NCI-H2227 treated with DMSO at 0.1 percent for 48 hours (cell line): ENCODE data around the gene COBL.
A peak's percentile ranks its signal among the peaks of the same experiment; 100 is the strongest.

Experiments
- DNase-seq: peaks from one replicate; lab custom pipeline; 2025; lab: John Stamatoyannopoulos, UW

The COBL gene

DNA sequence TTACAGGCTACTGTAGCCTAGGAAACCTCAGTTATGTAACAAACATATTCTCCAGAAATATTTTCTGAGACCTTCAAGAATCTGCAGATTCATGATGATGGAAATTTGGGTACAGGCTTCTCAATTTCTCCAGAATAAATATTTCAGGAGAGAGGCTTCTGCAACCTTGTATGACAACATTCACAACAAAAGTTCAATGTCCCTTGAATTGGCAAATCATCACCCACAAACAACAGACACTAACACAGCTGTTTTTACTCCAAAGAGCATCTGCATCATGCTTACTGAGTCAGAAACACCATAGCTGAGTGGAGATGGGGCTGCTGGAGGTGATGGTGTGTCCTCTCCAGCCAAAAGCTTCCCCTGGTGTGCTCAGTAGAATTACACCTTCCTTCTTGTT is 9.3 kb upstream of the COBL start:
- DNase-seq = no peak

DNA sequence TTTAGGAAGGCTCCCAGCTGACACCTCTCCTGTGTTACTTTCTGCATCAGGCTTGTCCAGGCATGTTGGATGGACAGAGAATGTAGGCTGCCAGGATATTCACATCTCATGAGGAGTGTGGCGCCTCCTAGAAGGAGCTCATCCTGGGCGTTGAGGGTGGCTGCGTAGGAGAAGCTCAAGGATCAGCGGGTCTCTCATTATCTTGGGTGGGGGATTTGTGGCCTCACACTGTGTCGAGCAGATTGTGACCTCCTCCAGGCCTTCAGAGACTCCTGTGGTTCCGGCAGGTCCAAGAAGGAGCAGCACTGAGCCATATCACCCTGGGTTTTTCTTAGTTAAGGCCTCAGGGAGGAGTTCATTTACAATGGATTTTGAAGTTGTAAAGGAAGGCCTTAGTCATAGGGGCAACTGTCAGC is 8.7 kb upstream of the COBL start:
- no peak for DNase-seq

DNA sequence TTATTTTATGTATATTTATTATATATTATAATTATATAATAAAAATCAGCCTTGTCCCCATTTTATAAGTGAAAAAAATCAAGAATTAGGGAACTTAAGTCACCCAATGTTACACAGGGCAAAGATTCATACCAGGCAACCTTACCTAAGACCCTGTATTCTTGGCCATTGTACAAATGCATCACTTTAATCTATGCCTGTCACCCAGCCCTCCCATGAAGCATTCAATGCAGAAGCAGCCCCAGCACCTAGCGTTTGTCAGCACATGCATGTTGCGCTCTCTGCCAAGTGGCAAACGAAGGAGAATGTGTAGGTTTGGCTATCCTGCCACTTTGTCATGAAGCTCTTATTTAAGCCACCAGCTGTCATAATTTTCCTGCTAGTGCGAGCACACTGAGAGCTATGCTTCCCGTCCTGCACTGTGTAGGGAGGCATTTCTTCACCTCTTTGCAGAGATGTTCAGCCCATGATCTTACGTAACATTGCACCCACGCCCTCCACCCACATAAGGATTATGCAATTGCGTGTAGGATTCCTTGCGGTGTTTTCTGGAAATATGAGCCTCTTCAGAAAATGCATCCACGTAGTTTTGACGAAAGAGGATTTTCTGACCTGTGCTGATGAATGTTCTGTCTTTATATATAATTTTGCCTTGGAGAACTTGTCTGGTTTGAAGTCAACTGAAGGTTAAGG is 7.7 kb upstream of the COBL start:
- DNase-seq = no peak

DNA sequence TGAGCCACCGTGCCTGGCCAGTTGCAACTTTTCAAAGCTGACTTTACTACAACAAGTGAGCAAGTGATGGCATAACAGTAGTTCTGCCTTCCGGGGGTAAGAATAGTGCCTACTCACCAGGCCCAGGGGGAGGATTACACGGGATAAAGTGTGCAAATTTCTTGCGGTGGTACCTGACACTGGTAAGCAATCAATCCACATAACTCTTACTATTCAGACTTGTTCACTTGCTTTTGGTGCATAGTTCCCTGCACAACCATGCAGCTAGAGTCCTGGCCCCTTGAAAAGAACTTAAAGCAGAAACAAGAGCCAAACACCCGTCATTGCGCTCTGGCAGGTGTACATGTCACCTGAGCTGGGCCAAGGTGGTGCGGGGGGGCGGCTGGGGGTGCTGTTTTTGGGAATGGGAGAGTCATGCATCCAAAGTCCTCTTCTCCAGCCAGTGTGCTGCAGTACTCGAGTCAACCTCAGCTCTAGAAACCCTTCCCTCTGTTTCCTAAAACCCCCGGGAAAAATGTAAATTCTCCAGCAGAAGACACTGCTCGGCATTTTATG is 5.4 kb upstream of the COBL start:
- DNase-seq = no peak

DNA sequence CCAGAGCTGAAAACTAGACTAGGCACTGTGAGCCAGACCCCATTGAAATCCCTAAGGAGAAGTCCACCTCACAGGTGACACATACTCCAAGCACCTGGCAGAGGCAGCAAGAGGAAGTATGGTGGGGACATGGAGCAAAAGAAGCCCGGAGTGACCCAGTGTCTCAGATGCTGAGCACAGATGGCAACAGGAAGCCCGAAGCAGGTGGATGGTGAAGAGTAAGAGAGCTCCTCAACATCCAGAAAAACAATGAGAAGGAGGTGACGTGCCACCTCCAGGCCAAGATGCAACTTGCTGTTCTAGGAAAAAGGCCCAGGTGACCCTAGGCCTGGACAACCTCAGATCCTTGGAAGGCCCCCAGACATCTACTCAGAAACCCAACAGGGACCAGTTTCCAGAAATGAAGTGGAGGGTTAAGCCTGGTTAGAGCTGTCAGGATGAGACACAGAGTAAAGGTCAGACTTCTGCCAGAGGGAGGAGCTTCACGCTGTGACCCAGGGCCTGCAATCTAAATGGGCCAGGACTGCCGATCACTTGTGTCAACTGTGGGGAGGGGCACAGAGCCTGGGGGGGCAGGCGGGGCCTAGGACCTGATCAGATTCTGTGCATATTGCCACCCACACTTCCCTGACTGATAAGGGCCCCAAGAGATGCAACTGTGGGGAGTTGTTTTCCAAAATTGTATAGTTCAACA is 2.4 kb upstream of the COBL start:
- no peak for DNase-seq

DNA sequence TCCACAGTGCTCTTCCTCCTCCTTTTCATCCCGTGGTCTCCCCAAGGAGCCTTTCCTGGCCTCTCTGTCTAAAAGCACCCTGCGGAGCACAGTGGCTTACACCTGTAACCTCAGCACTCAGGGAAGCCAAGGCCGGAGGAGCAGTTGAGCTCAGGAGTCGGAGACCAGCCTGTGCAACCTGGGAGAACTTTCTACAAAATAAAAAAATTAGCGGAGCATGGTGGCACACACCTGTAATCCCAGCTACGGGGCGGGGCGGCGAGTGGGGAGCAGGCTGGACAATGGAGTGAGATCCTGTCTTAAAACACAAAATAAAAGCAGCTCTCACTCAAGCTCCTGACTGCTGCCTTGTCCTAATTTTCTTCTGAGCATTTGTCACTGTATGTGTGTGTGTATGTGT is 1.4 kb upstream of the COBL start:
- DNase-seq = no peak

DNA sequence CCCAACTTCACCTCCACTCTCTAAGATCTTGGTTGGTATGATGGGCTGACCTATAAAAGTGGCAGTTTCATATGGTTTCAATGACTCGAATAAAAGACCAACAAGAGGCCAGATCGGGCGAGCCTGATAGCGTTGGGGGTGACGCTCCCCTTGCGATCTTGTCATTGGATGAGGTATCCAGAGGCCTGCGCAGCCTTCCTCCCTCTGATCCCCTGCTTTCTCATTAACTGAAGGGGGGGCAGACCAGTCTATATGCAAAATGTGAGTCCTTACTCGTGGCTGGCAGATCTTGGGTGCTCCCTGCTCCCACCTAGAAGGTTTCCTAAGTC is 937 bp upstream of the COBL start:
- no peak for DNase-seq

DNA sequence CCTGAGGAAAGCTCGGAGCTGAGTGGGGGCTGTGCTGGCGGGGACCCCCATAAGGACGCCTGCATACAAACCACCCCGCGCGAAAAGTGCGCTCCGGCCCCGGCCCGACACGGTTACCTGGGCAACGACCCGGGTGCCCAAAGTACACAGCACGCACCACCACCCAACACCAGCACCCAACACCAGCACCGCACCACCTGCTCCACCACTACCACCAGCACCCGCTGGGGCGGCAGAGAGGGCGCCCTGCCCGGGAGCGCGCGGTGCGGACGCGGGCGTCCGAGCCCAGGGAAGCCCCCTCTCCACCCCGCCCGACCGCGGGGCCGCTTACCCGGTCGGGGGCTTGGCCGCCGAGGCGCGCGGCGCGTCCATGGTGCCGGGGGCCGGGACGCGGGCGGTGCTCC is 345 bp downstream of the COBL start:
- no peak for DNase-seq

DNA sequence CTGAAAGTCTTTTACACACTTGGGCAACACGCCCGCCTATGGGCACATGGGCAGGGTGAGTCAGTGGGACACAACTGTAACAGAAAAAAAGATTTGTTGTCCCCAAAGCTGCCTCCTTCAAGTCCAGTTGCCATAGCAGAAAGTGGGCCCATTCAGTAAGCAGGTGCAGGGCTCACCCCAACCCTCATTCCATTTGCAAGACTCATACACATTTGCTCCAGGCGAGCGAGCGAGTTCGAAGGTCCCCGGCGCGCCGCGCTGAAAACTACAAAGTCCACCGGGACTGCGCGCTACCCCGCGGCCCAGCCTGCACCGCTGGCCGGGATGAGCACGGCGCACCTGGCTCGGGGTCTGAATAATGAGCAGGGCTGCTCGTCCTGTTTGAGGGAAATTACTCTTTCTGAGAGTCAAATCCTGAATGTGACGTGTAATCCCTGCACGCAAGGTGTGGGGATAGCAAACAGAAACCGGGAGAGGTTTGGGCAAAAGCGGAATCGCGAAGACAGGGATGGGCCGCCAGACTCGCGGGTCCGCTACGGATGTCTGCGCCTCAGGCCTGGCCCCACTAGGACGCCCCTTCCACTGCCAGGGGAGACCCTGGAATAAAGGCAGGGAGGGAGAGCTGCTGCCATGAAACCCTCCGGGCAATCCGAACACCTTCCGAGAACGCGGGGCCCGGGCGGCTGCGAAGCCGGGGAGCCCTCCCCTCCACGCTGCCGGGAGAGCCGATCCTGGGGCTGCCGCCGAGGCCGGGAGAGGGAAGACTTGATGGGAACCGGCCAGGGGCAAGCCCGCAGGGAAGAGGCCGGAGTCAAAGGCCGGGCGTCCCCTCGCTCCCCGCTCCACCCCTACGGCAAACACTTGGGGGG is 982 bp downstream of the COBL start:
- no peak for DNase-seq

DNA sequence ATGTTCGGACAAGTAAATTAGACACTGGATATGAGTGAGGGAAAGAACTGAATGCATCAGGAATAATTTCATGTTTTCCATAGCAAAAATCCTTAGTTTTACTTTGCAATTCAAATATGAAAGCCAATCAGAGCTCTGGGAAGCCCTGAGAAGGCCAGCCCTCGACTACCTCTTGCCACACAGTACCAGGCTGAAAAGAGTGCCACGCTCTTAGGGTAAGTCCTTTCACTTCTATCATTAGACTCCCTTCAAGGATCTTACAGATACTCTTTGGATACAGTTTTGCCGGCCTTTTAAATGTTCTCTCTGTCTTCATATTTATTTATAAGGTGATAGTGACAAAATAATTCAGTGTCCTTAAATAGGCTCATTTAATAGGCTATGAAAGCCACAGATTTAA is 1.9 kb downstream of the COBL start:
- no peak for DNase-seq

DNA sequence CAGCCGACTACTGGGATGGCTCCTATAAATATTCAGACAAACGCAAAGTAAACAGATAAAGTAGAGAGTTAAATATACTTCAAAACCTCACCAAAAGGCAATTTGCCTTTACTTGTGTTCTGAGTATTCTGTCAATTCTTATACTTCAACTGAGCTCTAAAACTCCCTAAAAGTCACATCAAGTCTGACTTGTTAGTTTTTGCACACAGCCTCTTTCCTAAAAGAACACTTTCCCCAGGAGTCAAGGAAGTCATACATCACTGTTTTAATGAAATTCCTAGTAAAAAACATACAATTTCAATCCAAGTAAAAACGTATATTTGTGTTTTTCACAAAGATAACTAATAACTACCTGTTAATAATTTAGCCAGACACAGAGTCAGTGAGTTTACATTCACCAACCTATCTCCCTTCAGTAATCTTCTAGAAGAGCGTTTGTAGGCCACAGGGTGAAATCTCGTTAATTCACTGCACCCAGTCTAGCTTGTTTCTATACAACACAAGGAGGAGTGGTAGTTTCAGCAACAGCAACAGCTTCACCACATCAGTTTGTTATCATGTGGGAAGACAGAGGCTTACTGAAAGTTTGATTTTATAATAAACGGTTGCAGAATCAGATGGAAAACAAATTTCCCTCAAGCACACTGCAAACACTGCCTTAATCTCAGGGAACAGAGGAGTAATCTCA is 2.7 kb downstream of the COBL start:
- no peak for DNase-seq

DNA sequence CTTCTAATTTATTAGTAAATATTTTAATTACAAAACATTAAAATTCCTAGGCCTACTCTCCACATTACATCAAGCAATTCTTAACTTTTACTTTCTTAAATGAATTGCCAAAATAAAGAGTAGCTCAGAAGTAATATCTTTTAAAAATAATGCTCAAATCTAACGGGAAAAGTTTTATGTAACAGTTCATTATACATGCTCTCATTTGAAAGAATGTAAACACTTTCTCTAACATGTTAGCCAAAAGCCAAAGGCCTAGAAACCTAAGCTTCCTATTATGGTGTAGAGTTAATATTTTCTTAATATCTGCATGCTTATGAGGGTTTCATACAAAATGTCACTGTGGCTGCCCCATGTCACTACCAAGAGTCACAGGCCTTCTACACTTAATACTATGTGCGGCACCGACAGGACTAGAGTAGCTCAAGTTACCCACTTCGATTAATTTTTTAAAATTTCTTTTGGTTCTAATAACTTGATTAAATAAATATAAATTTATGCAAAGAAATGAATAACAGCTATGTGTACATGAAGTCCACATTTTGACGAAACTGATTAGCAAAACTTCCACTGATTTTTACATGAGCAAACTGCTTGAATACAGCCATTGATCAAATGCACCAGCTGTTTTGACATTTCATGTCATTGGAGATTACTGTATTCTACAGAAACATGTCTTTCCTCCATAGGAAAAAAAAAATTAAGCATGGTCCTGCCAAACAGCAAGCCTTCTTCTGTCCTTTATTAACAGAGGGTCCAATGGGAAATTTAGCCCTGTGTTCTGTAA is 3.5 kb downstream of the COBL start:
- no peak for DNase-seq

DNA sequence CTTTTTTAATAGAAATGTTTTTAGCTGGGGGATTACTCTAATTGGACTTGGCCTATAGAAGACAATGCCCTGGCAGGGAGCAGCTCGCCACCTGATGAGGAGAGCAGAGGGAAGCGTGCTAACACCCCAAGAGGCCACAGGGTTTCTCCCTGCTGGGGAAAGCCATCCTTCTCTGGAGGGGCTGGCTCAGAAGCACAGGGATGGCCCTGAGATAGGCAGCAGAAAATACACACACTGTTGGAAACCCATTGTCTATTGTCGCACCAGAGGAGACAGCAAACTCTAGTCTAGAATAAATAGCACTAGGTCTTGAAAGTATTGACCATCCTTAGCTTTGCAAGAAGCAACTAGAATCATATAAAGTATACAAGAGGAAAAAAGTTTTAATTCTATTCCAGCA is 5.4 kb downstream of the COBL start:
- DNase-seq = no peak

DNA sequence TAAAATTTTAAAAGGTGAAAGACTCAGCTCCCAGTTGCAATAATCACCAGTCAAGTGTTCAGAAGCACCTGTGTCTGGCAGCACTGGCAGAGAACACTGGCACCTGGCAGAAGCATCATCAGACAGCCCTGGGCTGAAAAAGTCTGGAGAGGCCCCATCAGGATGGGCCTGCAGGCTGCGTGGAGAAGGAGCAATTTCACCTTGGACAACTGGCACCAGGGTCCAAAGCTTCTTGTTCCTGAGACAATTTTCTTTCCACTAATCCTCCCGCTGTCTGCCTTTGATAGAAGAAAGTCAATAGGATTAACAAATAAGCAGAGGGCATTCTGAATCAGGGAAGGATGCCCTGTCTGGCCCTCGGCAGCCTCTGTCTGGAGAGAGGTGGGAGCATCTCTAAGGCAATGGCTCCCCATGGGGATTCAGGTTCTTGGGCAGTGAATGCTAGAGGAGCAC is 6.5 kb downstream of the COBL start:
- DNase-seq = no peak

DNA sequence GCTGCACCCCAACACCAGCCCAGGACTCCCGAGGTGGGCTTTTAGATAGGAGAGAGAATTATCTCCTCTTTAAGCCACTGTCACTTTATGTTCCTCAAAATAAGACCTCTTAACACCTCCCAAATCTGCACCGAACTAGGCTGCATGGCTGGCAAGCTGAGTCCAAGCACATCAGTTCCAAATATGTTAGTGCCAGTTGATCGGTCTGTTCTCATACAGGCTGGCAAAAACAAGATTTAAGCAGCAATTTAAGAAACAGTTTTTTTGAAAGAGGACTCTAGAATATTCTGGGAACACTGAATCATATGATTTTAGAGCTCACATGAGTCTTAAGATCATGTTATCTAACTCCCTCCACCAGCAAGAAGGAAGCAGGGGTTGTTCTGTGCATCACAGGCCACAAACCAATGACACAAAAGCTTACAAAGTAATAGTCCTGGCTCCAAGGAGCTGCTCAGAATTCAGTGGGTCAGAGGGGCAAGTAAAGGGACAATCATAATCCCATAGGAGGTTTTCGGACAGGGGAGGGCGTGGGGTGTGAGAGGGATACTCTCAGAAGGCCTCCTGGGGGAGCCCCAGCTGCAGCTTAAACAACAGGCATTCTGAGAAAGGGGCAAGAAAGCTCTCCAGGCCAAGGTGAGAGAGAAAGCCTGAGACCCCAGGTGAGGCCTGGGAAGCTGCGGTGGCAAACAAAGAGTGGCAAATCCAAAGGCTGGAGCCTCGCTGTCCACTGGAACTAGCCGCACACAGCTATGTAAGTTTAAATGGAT is 7.1 kb downstream of the COBL start:
- no peak for DNase-seq

DNA sequence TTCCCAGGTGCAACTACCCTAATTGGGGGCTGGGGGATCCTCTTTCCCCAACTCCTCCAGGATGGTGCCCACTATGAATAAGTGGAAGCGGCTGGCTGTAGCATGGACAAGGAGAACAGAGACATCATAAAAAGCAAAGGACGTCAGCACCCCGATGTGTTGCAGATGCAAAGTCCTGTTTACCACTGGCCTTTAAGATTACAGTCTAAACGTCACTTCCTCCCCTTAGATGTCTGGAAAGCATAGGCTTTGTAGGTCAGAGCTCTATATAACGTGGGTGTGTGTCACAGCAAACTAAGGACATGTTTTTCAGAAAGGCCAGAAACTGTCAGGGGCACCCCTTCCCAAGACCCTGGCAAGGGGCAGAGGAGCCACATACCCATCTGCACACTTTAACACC is 7.9 kb downstream of the COBL start:
- DNase-seq = no peak

DNA sequence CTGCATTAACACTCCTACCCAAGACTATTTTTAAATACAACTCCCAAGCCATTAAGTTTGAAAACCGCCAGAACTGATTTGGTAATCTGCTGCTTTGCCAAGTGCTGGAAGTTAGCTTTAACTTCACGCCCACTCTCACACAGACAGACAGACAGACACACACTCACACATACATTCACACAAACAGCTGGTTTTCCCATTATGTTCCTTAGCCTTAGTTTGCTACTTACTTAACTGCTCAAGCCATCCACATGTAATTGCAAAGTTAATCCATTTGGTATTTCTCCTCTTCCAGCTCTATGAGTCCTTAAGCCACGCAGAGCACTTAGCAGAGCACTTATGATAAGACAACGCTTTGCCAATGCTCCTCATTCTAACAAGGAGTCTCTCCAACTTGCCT is 8.3 kb downstream of the COBL start:
- no peak for DNase-seq

DNA sequence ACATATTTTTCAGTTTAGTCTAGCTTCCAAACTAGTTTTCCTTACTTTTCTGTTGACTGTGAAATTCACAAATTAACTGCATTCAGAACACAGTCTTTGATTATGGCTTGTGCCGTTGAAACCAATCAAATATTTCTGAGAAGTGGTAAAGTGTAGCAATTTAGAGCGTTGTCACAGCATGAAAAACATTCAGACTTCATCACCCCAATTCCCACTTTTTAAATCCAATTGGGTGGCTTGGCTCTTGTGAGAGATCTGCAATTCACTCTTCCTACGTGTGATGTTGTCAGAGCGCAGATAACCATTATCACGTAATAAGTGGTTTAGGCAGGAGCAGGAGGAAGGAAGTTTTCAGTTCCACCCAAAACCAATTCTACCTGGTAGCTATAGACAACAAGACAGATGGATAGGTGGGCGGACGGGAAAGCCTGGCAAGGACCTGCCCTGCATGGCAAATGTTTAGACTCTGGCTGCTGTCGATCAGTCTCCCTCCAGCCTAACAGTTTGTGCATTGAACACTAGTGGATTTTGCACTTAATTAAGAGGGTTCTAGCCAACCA is 8.9 kb downstream of the COBL start:
- DNase-seq = peak; percentile 28

DNA sequence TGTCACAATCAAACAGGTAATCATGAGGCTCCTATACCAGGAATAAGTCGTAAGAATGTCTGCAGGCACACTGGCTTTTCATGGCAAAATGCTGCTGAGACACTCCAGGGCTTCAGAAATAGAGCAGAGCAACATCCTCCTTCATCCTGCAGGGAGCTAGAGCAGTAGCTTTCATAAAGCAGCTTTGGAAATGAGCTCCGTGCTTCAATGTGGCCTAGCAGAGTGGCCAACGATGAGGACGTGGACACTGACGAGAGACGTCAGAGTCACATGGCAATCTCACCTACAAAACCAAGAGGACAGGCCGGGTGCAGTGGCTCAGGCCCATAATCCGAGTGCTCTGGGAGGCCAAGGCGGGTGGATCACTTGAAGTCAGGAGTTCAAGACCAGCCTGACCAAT is 9.8 kb downstream of the COBL start:
- DNase-seq = no peak

DNA sequence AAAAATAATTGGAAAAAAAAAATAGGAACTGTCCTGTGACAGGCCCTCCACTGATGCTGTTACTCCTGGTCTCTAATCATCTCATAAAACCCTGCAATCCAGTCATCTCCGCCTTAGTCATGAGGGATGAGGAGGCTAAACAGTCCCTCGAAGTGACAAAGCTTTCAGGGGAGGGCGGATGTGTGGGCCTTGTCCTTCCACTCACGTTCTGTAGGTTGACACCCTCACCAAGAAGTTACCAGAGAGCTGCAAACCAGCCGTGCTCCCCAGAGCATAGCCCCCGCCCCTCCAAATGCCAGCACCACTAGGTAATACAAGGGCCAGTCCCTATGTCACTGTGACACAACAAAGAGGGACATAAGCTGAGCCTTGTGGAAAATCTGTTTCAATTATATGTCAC is 11.9 kb downstream of the COBL start:
- DNase-seq = no peak
